Cardiac muscle cell (in vitro differentiated cells and primary cell): ENCODE results near the gene NAA25. TPM values are rescaled to one million over a fixed set of nuclear protein-coding genes. Genes with fewer than 3 reads are reported as not detected.
"Not testable (repeated sequence)": the region's sequence is repeated elsewhere in the genome, so short reads cannot be mapped to it uniquely, and the experiment has no call there.

Experiments used
- DNase-seq, 2 donors: peaks; one replicate each; pipeline versions ENCODE4 v3.0.0 to v3.0.0-alpha.2; 2010 to 2017; ENCODE audit warnings: low read depth in 1 of 2, low spot score in 1 of 2
- H3K27ac ChIP-seq: fragments of 200-600 bp; sonication (generic); 2 replicates; pipeline ENCODE4 v1.5.1; 2016
- H3K27me3 ChIP-seq: fragments of 200-600 bp; sonication (generic); 2 replicates; pipeline ENCODE4 v1.6.0; 2016; ENCODE audit warnings: control low read depth
- H3K36me3 ChIP-seq: fragments of 200-600 bp; sonication (generic); 2 replicates; pipeline ENCODE4 v1.5.1; 2016; ENCODE audit warnings: control low read depth
- H3K4me1 ChIP-seq: fragments of 200-600 bp; sonication (generic); 2 replicates; pipeline ENCODE4 v1.8.1; 2017; ENCODE audit warnings: low read depth, mild to moderate bottlenecking, mixed run types
- H3K4me3 ChIP-seq: fragments of 200-600 bp; sonication (generic); 2 replicates; pipeline ENCODE4 v1.5.1; 2016; ENCODE audit warnings: mild to moderate bottlenecking
- H3K9me3 ChIP-seq: fragments of 200-600 bp; sonication (generic); 2 replicates; pipeline ENCODE4 v1.5.1; 2017; ENCODE audit warnings: low read depth, mild to moderate bottlenecking, control low read depth
- CTCF ChIP-seq: IDR thresholded peaks from 2 replicates; pipeline ENCODE4 v1.5.1; 2012; ENCODE audit warnings: low read depth, mild to moderate bottlenecking, low read length
- polyA plus RNA-seq: library from polyadenylated mRNA; unstranded; fragments of >200 nt; fragmentation: Nextera tagmentation; extraction: Ambion mirVana; gene quantifications from 2 replicates; pipeline ENCODE4 v1.2.1, GENCODE V29; 2016
- total RNA-seq: library from RNA; depleted of rRNA; stranded (reverse); fragments of >200 nt; gene quantifications from 2 replicates; pipeline ENCODE4 v1.2.3, GENCODE V29; 2016

NAA25 gene
- total and polyA plus RNA-seq, 2 experiments from 2014 or later: 25.9 to 30.6 TPM

GRCh38 chr12:112000820-112001219, 107.8 kb downstream of the NAA25 start:
- no peaks in the 10 kb centered on the region for H3K27me3 ChIP-seq
- no peaks in the 10 kb centered on the region for H3K36me3 ChIP-seq
- H3K4me3 ChIP-seq: no peak overlapping the region
- DNase-seq: no peak
- no peak overlapping the region for H3K27ac ChIP-seq
- no peaks in the 10 kb centered on the region for H3K9me3 ChIP-seq
- no peak for TF ChIP-seq CTCF
- H3K4me1 ChIP-seq: peaks cover 5% of the 10 kb centered on the region

GRCh38 chr12:111999129-111999528, 109.5 kb downstream of the NAA25 start:
- DNase-seq, H3K4me3 ChIP-seq, H3K27me3 ChIP-seq, H3K27ac ChIP-seq, H3K9me3 ChIP-seq, H3K36me3 ChIP-seq, H3K4me1 ChIP-seq: not testable (repeated sequence)

- H3K4me1 ChIP-seq: peaks cover 5% of the 10 kb centered on the region
- H3K27me3 ChIP-seq: no peaks in the 10 kb centered on the region
- no peaks in the 10 kb centered on the region for H3K36me3 ChIP-seq
- no peak for TF ChIP-seq CTCF
- H3K9me3 ChIP-seq: no peaks in the 10 kb centered on the region
- no peak overlapping the region for H3K4me3 ChIP-seq
- DNase-seq: no peak
- H3K27ac ChIP-seq: no peak overlapping the region
These were observed 110.6 kb downstream of the NAA25 start for GRCh38 chr12:111998015-111998414.

GRCh38 chr12:111997300-111997699, 111.3 kb downstream of the NAA25 start:
- no peaks in the 10 kb centered on the region for H3K27me3 ChIP-seq
- no peak overlapping the region for H3K27ac ChIP-seq
- no peak for TF ChIP-seq CTCF
- no peaks in the 10 kb centered on the region for H3K9me3 ChIP-seq
- H3K4me1 ChIP-seq: peaks cover 5% of the 10 kb centered on the region
- DNase-seq: no peak
- no peaks in the 10 kb centered on the region for H3K36me3 ChIP-seq
- no peak overlapping the region for H3K4me3 ChIP-seq

GRCh38 chr12:111995782-111996480, 112.7 kb downstream of the NAA25 start:
- no peak overlapping the region for H3K4me3 ChIP-seq
- H3K27ac ChIP-seq: no peak overlapping the region
- H3K4me1 ChIP-seq: peaks cover 5% of the 10 kb centered on the region
- no peak for DNase-seq
- no peaks in the 10 kb centered on the region for H3K27me3 ChIP-seq
- no peaks in the 10 kb centered on the region for H3K36me3 ChIP-seq
- no peak for TF ChIP-seq CTCF
- no peaks in the 10 kb centered on the region for H3K9me3 ChIP-seq

- H3K27me3 ChIP-seq, H3K9me3 ChIP-seq, H3K4me3 ChIP-seq, H3K36me3 ChIP-seq, H3K4me1 ChIP-seq: not testable (repeated sequence)
- peak in 1 of 2 donors; percentile 34 for DNase-seq
- peak overlapping the region; percentile 15 for H3K27ac ChIP-seq
These were observed 114.1 kb downstream of the NAA25 start for GRCh38 chr12:111994211-111995111.
